HG03025 (cell line): ENCODE data around the gene EZH1.
"Not testable (repeated sequence)": the region's sequence is repeated elsewhere in the genome, so short reads cannot be mapped to it uniquely, and the experiment has no call there.

ENCODE experiments used
- ATAC-seq: cut with Tn5 transposase; IDR thresholded peaks from one replicate; pipeline ENCODE4 v1.9.1; 2021; ENCODE audit warnings: mild to moderate bottlenecking, moderate library complexity; ENCODE audit not compliant: unreplicated experiment, low FRiP score

Gene EZH1

GRCh38 chr17:42773290-42774035 lies 28.6 kb upstream of the EZH1 start, which contains the start of gene VPS25:
VPS25 (plus strand) TSS chr17:42773449; CDS start chr17:42773476, 27 bp downstream.
- peak; percentile 53 for ATAC-seq

GRCh38 chr17:42772945-42773289 lies 28.1 kb upstream of the EZH1 start:
- ATAC-seq, result no peak

GRCh38 chr17:42769964-42770363 lies 25.1 kb upstream of the EZH1 start:
- ATAC-seq, result not testable (repeated sequence)

GRCh38 chr17:42768006-42768405 lies 23.2 kb upstream of the EZH1 start:
- ATAC-seq, result not testable (repeated sequence)

GRCh38 chr17:42767512-42767911 lies 22.7 kb upstream of the EZH1 start:
- no peak for ATAC-seq

- ATAC-seq, result no peak
These were observed 21.3 kb upstream of the EZH1 start for GRCh38 chr17:42766124-42766523.

GRCh38 chr17:42761638-42762037 lies 16.8 kb upstream of the EZH1 start:
- no peak for ATAC-seq

- no peak for ATAC-seq
These were observed 16.1 kb upstream of the EZH1 start, which contains the start of gene RAMP2 for GRCh38 chr17:42760652-42761581. RAMP2 (plus strand) TSS chr17:42761227; CDS start chr17:42761262, 35 bp downstream.

- ATAC-seq, result no peak
These were observed 15.3 kb upstream of the EZH1 start for GRCh38 chr17:42759982-42760651.

GRCh38 chr17:42754782-42755181 lies 9.9 kb upstream of the EZH1 start:
- ATAC-seq, result no peak

GRCh38 chr17:42751628-42752027 lies 6.8 kb upstream of the EZH1 start:
- ATAC-seq, result no peak

- ATAC-seq, result no peak
These were observed 6.0 kb upstream of the EZH1 start for GRCh38 chr17:42750739-42751344.

- ATAC-seq, result no peak
These were observed 4.3 kb upstream of the EZH1 start for GRCh38 chr17:42748908-42749798.

- no peak for ATAC-seq
These were observed 3.5 kb upstream of the EZH1 start for GRCh38 chr17:42748202-42748907.

GRCh38 chr17:42744283-42744805 lies 496 bp downstream of the EZH1 start:
- peak; percentile 47 for ATAC-seq

- no peak for ATAC-seq
These were observed 1.1 kb downstream of the EZH1 start for GRCh38 chr17:42743595-42744282.

GRCh38 chr17:42742916-42743315 lies 1.9 kb downstream of the EZH1 start:
- ATAC-seq, result not testable (repeated sequence)

- ATAC-seq, result no peak
These were observed 4.1 kb downstream of the EZH1 start for GRCh38 chr17:42740699-42741098.
